GM12878 (cell line): ENCODE results near the gene KPNA1. TPM values are rescaled to one million over a fixed set of nuclear protein-coding genes. Genes with fewer than 3 reads are reported as not detected.

Experiments used
- ATAC-seq: fragments of 200-7000 bp; cut with Tn5 transposase; 3 replicates; pipeline ENCODE4 v1.9.1; 2020; ENCODE audit warnings: mild to moderate bottlenecking, moderate library complexity
- BruUV-seq: library from RNA; stranded (reverse); fragments of 400-500 nt; replicated peaks from 2 replicates; lab custom pipeline; 2021; lab: Mats Ljungman, UMichigan
- CTCF ChIA-PET: fragments of 300-600 bp; sonication (Branson Sonifier 250); formaldehyde crosslinking; extraction: SDS; loops from one replicate; lab custom pipeline; 2021; ENCODE audit warnings: inconsistent platforms; lab: Yijun Ruan, JAX
- POLR2A ChIA-PET: fragments of 350-600 bp; formaldehyde crosslinking; extraction: SDS; loops from one replicate; lab custom pipeline; 2021; ENCODE audit warnings: inconsistent platforms; lab: Charles Lee
- RAD21 ChIA-PET: fragments of 300-600 bp; sonication (Branson Sonifier 250); formaldehyde crosslinking; loops from one replicate; lab custom pipeline; 2023; ENCODE audit warnings: antibody characterized with exemption; ENCODE audit not compliant: unreplicated experiment; lab: Charles Lee
- SMC1A ChIA-PET: fragments of 300-600 bp; sonication (Branson Sonifier 250); formaldehyde crosslinking; loops from one replicate; lab custom pipeline; 2023; ENCODE audit not compliant: unreplicated experiment, uncharacterized antibody; lab: Charles Lee
- DNase-seq: peaks from one replicate; pipeline ENCODE4 v3.0.0-alpha.2; 2011; ENCODE audit warnings: low read depth, low spot score
- FAIRE-seq: peaks from 3 replicates; lab custom pipeline; 2011; peaks lifted over from hg19 to GRCh38; lab: Jason Lieb, UNC
- H2AFZ ChIP-seq: 2 replicates; pipeline ENCODE4 v1.6.0; 2011; ENCODE audit warnings: low read depth, low read length, control low read depth; ENCODE audit not compliant: control insufficient read depth
- H3K27ac ChIP-seq: 2 replicates; pipeline ENCODE4 v1.5.1; 2011; ENCODE audit warnings: control low read depth; ENCODE audit not compliant: control insufficient read depth, insufficient read depth
- H3K27me3 ChIP-seq, 2 experiments: replicated peaks in 1 of 2; 2 replicates each; pipeline versions ENCODE4 v1.6.0 to v1.6.1; 2011; ENCODE audit warnings: low read length in 1 of 2; ENCODE audit not compliant: control insufficient read depth in 2 of 2, insufficient read depth in 2 of 2
- H3K36me3 ChIP-seq, 2 experiments: 2 replicates each; pipeline ENCODE4 v1.5.1; 2011; ENCODE audit warnings: low read length in 1 of 2; ENCODE audit not compliant: control insufficient read depth in 2 of 2, insufficient read depth in 2 of 2
- H3K4me1 ChIP-seq: 2 replicates; pipeline ENCODE4 v1.6.1; 2011; ENCODE audit warnings: mild to moderate bottlenecking, low read length, moderate library complexity, mixed read lengths; ENCODE audit not compliant: control insufficient read depth, insufficient read depth
- H3K4me2 ChIP-seq: 2 replicates; pipeline ENCODE4 v1.6.0; 2011; ENCODE audit warnings: control low read depth; ENCODE audit not compliant: control insufficient read depth, insufficient read depth
- H3K4me3 ChIP-seq: fragments of 200-600 bp; sonication (generic); 2 replicates; pipeline ENCODE4 v1.5.1; 2016
- H3K79me2 ChIP-seq: 2 replicates; pipeline ENCODE4 v1.6.0; 2011; ENCODE audit warnings: low read length; ENCODE audit not compliant: control insufficient read depth, insufficient read depth
- H3K9ac ChIP-seq: 2 replicates; pipeline ENCODE4 v1.8.0; 2011; ENCODE audit warnings: low read length, control low read depth, mixed read lengths; ENCODE audit not compliant: control insufficient read depth, insufficient read depth
- H3K9me3 ChIP-seq: replicated peaks from 3 replicates; pipeline ENCODE4 v1.5.1; 2011; ENCODE audit warnings: mild to moderate bottlenecking, low read length; ENCODE audit not compliant: control insufficient read depth, insufficient read depth
- H4K20me1 ChIP-seq: 2 replicates; pipeline ENCODE4 v1.6.0; 2011; ENCODE audit not compliant: control insufficient read depth, insufficient read depth
- ATF7 ChIP-seq: fragments of 450-650 bp; IDR thresholded peaks from 2 replicates; pipeline ENCODE4 v1.6.1; 2016; ENCODE audit warnings: low read depth, mild to moderate bottlenecking
- BMI1 ChIP-seq: fragments of 450-650 bp; IDR thresholded peaks from 2 replicates; pipeline ENCODE4 v1.6.1; 2016; ENCODE audit warnings: mild to moderate bottlenecking, moderate library complexity, borderline replicate concordance
- CHD4 ChIP-seq: fragments of 200-600 bp; sonication (generic); IDR thresholded peaks from 2 replicates; pipeline ENCODE4 v1.6.1; 2016; ENCODE audit warnings: mild to moderate bottlenecking
- EED ChIP-seq: sonication (generic); IDR thresholded peaks from 2 replicates; pipeline ENCODE4 v1.6.1; 2016; ENCODE audit warnings: antibody characterized with exemption, low read depth
- FOXK2 ChIP-seq: fragments of 450-650 bp; IDR thresholded peaks from 2 replicates; pipeline ENCODE4 v1.6.1; 2017; ENCODE audit warnings: mild to moderate bottlenecking, moderate library complexity
- HCFC1 ChIP-seq: fragments of 150-350 bp; IDR thresholded peaks from 2 replicates; pipeline ENCODE4 v1.6.1; 2014; ENCODE audit warnings: low read length
- HDGF ChIP-seq: fragments of 450-650 bp; IDR thresholded peaks from 2 replicates; pipeline ENCODE4 v1.6.1; 2016; ENCODE audit warnings: antibody characterized with exemption
- KDM1A ChIP-seq: fragments of 200-600 bp; sonication (generic); IDR thresholded peaks from 2 replicates; pipeline ENCODE4 v1.6.1; 2016; ENCODE audit warnings: borderline replicate concordance
- LARP7 ChIP-seq: fragments of 450-650 bp; IDR thresholded peaks from 2 replicates; pipeline ENCODE4 v1.6.1; 2017; ENCODE audit warnings: mild to moderate bottlenecking
- PAX8 ChIP-seq: fragments of 450-650 bp; IDR thresholded peaks from 2 replicates; pipeline ENCODE4 v1.6.1; 2017; ENCODE audit warnings: mild to moderate bottlenecking, moderate library complexity
- PKNOX1 ChIP-seq: fragments of 450-650 bp; IDR thresholded peaks from 2 replicates; pipeline ENCODE4 v1.6.1; 2016; ENCODE audit warnings: mild to moderate bottlenecking
- POLR2A ChIP-seq: IDR thresholded peaks from 2 replicates; pipeline ENCODE4 v1.6.1; 2011; ENCODE audit warnings: low read depth, mild to moderate bottlenecking, low read length
- RELA ChIP-seq: fragments of 450-650 bp; IDR thresholded peaks from 2 replicates; pipeline ENCODE4 v1.8.0; 2014; ENCODE audit warnings: borderline replicate concordance; ENCODE audit not compliant: partially characterized antibody
- SMAD1 ChIP-seq: fragments of 450-650 bp; IDR thresholded peaks from 2 replicates; pipeline ENCODE4 v1.6.1; 2018; ENCODE audit warnings: mild to moderate bottlenecking, low read depth; ENCODE audit not compliant: partially characterized antibody
- SRF ChIP-seq, 2 experiments: IDR thresholded peaks; 2 replicates each; pipeline ENCODE4 v1.6.1; 2011; ENCODE audit warnings: low read depth in 2 of 2, low read length in 2 of 2, mild to moderate bottlenecking in 1 of 2, moderate library complexity in 1 of 2
- TCF3 ChIP-seq: IDR thresholded peaks from 2 replicates; pipeline ENCODE4 v1.6.1; 2012; ENCODE audit warnings: low read depth, mild to moderate bottlenecking, low read length, borderline replicate concordance; ENCODE audit not compliant: insufficient read depth
- ZBED1 ChIP-seq: IDR thresholded peaks from 2 replicates; pipeline ENCODE4 v1.6.1; 2016; ENCODE audit warnings: borderline replicate concordance
- ZNF384 ChIP-seq: IDR thresholded peaks from 2 replicates; pipeline ENCODE4 v1.6.1; 2012; ENCODE audit warnings: low read depth, mild to moderate bottlenecking, low read length, improper control_type of control experiment, borderline replicate concordance
- WGBS: methylation state at CpG from one replicate; pipeline ENCODE4 v1.1.6; 2016; ENCODE audit warnings: low lambda C conversion rate; ENCODE audit not compliant: insufficient replicate concordance, insufficient coverage; ENCODE audit errors: missing lambda C conversion rate; 5-methylcytosine and 5-hydroxymethylcytosine counted together
- in situ Hi-C: fragments of 300-500 bp; cut with MboI; formaldehyde crosslinking; loops from 9 replicates; pipeline ENCODE4 v1.14.3; 2018; ENCODE audit warnings: mixed read lengths
- intact Hi-C: fragments of 100-400 bp; cut with micrococcal nuclease; formaldehyde crosslinking; loops from one replicate; pipeline ENCODE4 v1.14.2; 2022; ENCODE audit not compliant: unreplicated experiment
- polyA plus RNA-seq, 11 experiments: library from polyadenylated mRNA; depleted of rRNA in 4 of 11; unstranded in 6 of 11; stranded (reverse) in 5 of 11; fragments of >200 nt; fragmentation: Nextera tagmentation in 4 of 11; fragmentation: Illumina TruSeq in 1 of 11; extraction: Ambion mirVana in 4 of 11; extraction: Trizol in 1 of 11; gene quantifications; 1 replicate in 1 of 11; 2 replicates in 10 of 11; pipeline versions ENCODE4 v1.2.1 to v1.2.3, GENCODE V29; 2011 to 2016; ENCODE audit warnings: inconsistent platforms in 2 of 11, missing spikeins in 2 of 11, low read depth in 1 of 11
- total RNA-seq, 4 experiments: library from RNA; depleted of rRNA in 3 of 4; stranded (reverse); fragments of >200 nt in 3 of 4; fragmentation: Illumina TruSeq in 1 of 4; extraction: Trizol in 1 of 4; gene quantifications; 2 replicates each; pipeline versions ENCODE4 v1.2.1 to v1.2.3, GENCODE V29; 2013 to 2021
- TF ChIP-seq, protein P1 (sequence below): IDR thresholded peaks from 2 replicates; pipeline ENCODE4 v1.6.1; 2011; ENCODE audit warnings: mild to moderate bottlenecking, low read depth, low read length, moderate library complexity; ENCODE audit not compliant: insufficient replicate concordance
- TF ChIP-seq, protein P2 (sequence below): IDR thresholded peaks from 2 replicates; pipeline ENCODE4 v1.6.1; 2011; ENCODE audit warnings: borderline replicate concordance, low read depth, mild to moderate bottlenecking, moderate library complexity, mixed read lengths, low read length; ENCODE audit not compliant: insufficient read depth; ENCODE audit errors: extremely low read length

Gene KPNA1
- total and polyA plus RNA-seq, 10 of the 15 experiments (the other 5 are each of a cell fraction or from before 2014, with no cell fraction given), result 8.5 to 52.7 (median 41.0) TPM

DNA sequence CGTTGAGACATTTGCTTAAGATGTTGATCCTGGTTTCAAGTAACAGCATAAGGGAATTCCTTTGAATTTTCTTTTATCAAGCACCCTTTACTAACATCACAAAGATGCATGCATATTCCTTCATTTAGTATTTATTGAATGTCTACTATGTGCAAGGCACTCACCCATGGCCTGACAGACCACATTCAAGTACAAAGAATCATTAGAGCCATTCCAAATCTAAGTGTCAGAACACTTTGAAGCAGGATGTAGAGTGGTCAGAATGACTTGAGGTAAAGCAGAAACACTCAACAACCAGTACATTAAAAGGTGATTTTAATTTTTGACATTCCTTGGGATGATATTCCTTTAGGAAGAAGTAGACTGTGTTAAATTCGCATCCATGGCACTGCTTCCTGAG is 92.9 kb downstream of the KPNA1 start:
- H3K36me3 ChIP-seq, result peaks cover 4 to 14% of the 10 kb centered on the region in 2 experiments
- BruUV-seq, result no TSS peak

DNA sequence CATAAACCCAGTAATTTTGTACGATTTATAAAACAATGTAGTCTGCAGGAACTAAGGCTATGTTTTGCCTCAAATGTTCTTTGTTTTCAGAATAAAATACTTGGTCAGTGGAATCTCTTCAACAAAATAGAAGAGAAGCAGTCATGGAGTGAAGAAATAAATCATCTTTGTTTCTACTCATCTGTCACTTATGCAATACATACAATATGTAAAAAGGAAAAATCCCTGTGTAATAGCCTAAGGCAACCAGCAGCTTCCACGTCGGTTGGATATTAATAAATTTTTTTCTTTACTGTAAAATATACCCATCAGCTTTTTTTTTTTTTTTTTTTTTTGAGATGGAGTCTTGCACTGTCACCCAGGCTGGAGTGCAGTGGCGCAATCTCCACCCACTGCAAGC is 93.6 kb downstream of the KPNA1 start:
- Histone ChIP-seq H3K79me2 (peaks cover 16% of the 10 kb centered on the region), H3K4me2 (no peak overlapping the region), H2AFZ (no peak overlapping the region), H3K4me1 (peaks cover 5% of the 10 kb centered on the region; the same call in 1 of the 2 replicates), H3K9me3 (no peaks in the 10 kb centered on the region), H3K36me3 (peaks cover 1 to 10% of the 10 kb centered on the region in 2 experiments; a peak in 2 of 4 replicates), H3K27me3 (no peaks in the 10 kb centered on the region), H3K9ac (no peak overlapping the region), H3K27ac (no peak overlapping the region), H3K4me3 (no peak overlapping the region), H4K20me1 (no peaks in the 10 kb centered on the region)
- TF ChIP-seq RELA, result no peak
- TF ChIP-seq, protein P1, sequence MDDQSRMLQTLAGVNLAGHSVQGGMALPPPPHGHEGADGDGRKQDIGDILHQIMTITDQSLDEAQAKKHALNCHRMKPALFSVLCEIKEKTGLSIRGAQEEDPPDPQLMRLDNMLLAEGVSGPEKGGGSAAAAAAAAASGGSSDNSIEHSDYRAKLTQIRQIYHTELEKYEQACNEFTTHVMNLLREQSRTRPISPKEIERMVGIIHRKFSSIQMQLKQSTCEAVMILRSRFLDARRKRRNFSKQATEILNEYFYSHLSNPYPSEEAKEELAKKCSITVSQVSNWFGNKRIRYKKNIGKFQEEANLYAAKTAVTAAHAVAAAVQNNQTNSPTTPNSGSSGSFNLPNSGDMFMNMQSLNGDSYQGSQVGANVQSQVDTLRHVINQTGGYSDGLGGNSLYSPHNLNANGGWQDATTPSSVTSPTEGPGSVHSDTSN, result no peak
- no peak for TF ChIP-seq TCF3
- no peak for TF ChIP-seq PAX8
- TF ChIP-seq, protein P2, sequence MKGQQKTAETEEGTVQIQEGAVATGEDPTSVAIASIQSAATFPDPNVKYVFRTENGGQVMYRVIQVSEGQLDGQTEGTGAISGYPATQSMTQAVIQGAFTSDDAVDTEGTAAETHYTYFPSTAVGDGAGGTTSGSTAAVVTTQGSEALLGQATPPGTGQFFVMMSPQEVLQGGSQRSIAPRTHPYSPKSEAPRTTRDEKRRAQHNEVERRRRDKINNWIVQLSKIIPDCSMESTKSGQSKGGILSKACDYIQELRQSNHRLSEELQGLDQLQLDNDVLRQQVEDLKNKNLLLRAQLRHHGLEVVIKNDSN, result no peak
- no peak for TF ChIP-seq ATF7
- TF ChIP-seq LARP7, result no peak
- TF ChIP-seq POLR2A, result no peak
- no peak for TF ChIP-seq PKNOX1
- no peak for TF ChIP-seq EED
- TF ChIP-seq ZNF384, result no peak
- BruUV-seq, result no TSS peak
- no peak for ATAC-seq
- DNase-seq, result no peak
- RAD21 ChIA-PET, result interaction anchor here (0.7 kb wide), 1 partner anchor 799 kb away, joined by 3 read pairs; no protein-coding TSS in a partner anchor
- intact Hi-C loops (no loop called here), in situ Hi-C loops (no loop called here)
- SMC1A ChIA-PET, result no interaction called here
- CTCF ChIA-PET, result interaction anchor here (0.8 kb wide), 1 partner anchor 275 kb away, joined by 3 read pairs; no protein-coding TSS in a partner anchor
- POLR2A ChIA-PET, result interaction anchor here (0.6 to 0.7 kb wide), 3 partner anchors 138 to 1193 kb away, joined by 3 to 5 read pairs (median 4); no protein-coding TSS in a partner anchor
- WGBS, result 100% methylated on average over 3 of the region's 4 CpGs
- FAIRE-seq, result no peak

More for the DNA sequence above, 92.9 kb downstream of the KPNA1 start:
- no peak for FAIRE-seq
- in situ Hi-C loops (no loop called here), intact Hi-C loops (no loop called here)
- Histone ChIP-seq H3K9ac (no peak overlapping the region), H3K4me1 (peaks cover 5% of the 10 kb centered on the region; the same call in 1 of the 2 replicates), H3K4me3 (no peak overlapping the region), H2AFZ (no peak overlapping the region), H3K4me2 (no peak overlapping the region), H3K27ac (no peak overlapping the region), H4K20me1 (no peaks in the 10 kb centered on the region), H3K79me2 (peaks cover 10% of the 10 kb centered on the region), H3K27me3 (no peaks in the 10 kb centered on the region), H3K9me3 (no peaks in the 10 kb centered on the region)
- ChIA-PET RAD21 (no interaction called here), SMC1A (no interaction called here), CTCF (no interaction called here), POLR2A (no interaction called here)
- no peak for TF ChIP-seq BMI1
- no peak for TF ChIP-seq SRF (IDR thresholded peaks at IDR 0.05; ENCODE audit: low read depth in 2 of 2, low read length in 2 of 2)
- no peak for TF ChIP-seq CHD4
- no peak for TF ChIP-seq FOXK2
- TF ChIP-seq KDM1A, result no peak
- TF ChIP-seq ZBED1, result no peak
- no peak for TF ChIP-seq HDGF
- TF ChIP-seq HCFC1, result no peak
- no peak for TF ChIP-seq SMAD1
- ATAC-seq, result no peak
- 100% methylated on average over 2 of the region's 2 CpGs for WGBS
- DNase-seq, result no peak
